Keratinocyte (primary cell): ENCODE measurements around the gene PNPLA8.

Experiments used
- EZH2 ChIP-seq: IDR thresholded peaks from one replicate; pipeline ENCODE4 v1.6.1; 2012; ENCODE audit warnings: inconsistent platforms, mild to moderate bottlenecking, low read length, moderate library complexity
- TF ChIP-seq, protein P1 (sequence below), 3 experiments: IDR thresholded peaks in 1 of 3; conservative IDR thresholded peaks in 1 of 3; optimal IDR thresholded peaks in 1 of 3; 2 replicates in 2 of 3; 3 replicates in 1 of 3; pipeline versions ENCODE3 to v1.5.1; 2011; ENCODE audit warnings: low read length in 3 of 3, mild to moderate bottlenecking in 3 of 3, moderate library complexity in 2 of 3, control low read depth in 1 of 3, inconsistent platforms in 1 of 3; ENCODE audit not compliant: insufficient read depth in 2 of 3; ENCODE audit errors: extremely low read depth in 1 of 3

DNA sequence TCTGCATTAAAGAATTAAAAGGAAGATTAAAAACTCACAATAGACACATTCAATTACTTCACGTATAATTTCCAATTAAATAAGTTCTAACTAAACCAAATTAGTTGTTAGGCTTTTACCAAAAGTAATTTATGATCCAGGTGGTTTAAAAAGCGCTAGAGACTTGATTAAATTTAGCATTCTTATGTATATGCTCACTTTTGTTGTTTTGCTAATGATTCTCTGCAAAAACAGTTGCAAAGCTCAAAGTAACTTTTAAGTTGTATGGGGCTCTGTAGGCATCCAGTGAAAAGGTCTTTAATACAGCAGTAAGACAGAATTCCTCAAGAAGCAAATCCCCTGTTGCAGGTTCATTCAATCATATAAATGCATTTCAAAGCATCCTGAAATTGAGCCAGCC, 15.5 kb upstream of the PNPLA8 start:
- TF ChIP-seq, protein P1, sequence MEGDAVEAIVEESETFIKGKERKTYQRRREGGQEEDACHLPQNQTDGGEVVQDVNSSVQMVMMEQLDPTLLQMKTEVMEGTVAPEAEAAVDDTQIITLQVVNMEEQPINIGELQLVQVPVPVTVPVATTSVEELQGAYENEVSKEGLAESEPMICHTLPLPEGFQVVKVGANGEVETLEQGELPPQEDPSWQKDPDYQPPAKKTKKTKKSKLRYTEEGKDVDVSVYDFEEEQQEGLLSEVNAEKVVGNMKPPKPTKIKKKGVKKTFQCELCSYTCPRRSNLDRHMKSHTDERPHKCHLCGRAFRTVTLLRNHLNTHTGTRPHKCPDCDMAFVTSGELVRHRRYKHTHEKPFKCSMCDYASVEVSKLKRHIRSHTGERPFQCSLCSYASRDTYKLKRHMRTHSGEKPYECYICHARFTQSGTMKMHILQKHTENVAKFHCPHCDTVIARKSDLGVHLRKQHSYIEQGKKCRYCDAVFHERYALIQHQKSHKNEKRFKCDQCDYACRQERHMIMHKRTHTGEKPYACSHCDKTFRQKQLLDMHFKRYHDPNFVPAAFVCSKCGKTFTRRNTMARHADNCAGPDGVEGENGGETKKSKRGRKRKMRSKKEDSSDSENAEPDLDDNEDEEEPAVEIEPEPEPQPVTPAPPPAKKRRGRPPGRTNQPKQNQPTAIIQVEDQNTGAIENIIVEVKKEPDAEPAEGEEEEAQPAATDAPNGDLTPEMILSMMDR (optimal IDR thresholded peaks at IDR 0.05 in 1 of 3, IDR thresholded peaks at IDR 0.05 in 1 of 3, conservative IDR thresholded peaks at IDR 0.05 in 1 of 3; ENCODE audit: extremely low read depth in 1 of 3, insufficient read depth in 2 of 3, low read length in 3 of 3), result no peak
- TF ChIP-seq EZH2, result no peak
